Neural progenitor cell (in vitro differentiated cells): Measurements from ENCODE around the gene DRAP1. TPM values are rescaled to one million over a fixed set of nuclear protein-coding genes. Genes with fewer than 3 reads are reported as not detected.
A peak's percentile ranks its signal among the peaks of the same experiment; 100 is the strongest.

ENCODE experiments used
- DNase-seq: peaks from one replicate; pipeline ENCODE4 v3.0.0-alpha.2; 2016; ENCODE audit warnings: low spot score
- H2AFZ ChIP-seq: fragments of 200-600 bp; sonication (generic); replicated peaks from 2 replicates; pipeline ENCODE4 v1.6.1; 2016; ENCODE audit warnings: antibody characterized with exemption
- H3F3A ChIP-seq: fragments of 200-600 bp; sonication (generic); 2 replicates; pipeline ENCODE4 v1.6.1; 2016; ENCODE audit warnings: antibody characterized with exemption, low read depth
- H3K27ac ChIP-seq: fragments of 200-600 bp; sonication (generic); 2 replicates; pipeline ENCODE4 v1.5.1; 2016; ENCODE audit warnings: mild to moderate bottlenecking
- H3K27me3 ChIP-seq: fragments of 200-600 bp; sonication (generic); 2 replicates; pipeline ENCODE4 v1.6.1; 2016; ENCODE audit warnings: mild to moderate bottlenecking, moderate library complexity
- H3K36me3 ChIP-seq: fragments of 200-600 bp; sonication (generic); 2 replicates; pipeline ENCODE4 v1.5.1; 2016
- H3K4me1 ChIP-seq: fragments of 200-600 bp; sonication (generic); 2 replicates; pipeline ENCODE4 v1.6.1; 2016; ENCODE audit warnings: mixed run types
- H3K4me2 ChIP-seq: fragments of 200-600 bp; sonication (generic); 2 replicates; pipeline ENCODE4 v1.6.1; 2016
- H3K4me3 ChIP-seq: fragments of 200-600 bp; sonication (generic); 2 replicates; pipeline ENCODE4 v1.5.1; 2016
- H3K79me2 ChIP-seq: fragments of 200-600 bp; sonication (generic); 2 replicates; pipeline ENCODE4 v1.6.1; 2016; ENCODE audit warnings: low read depth
- H3K9ac ChIP-seq: fragments of 200-600 bp; sonication (generic); 2 replicates; pipeline ENCODE4 v1.6.1; 2016
- H3K9me3 ChIP-seq: fragments of 200-600 bp; sonication (generic); 2 replicates; pipeline ENCODE4 v1.5.1; 2016; ENCODE audit warnings: low read depth
- H4K20me1 ChIP-seq: fragments of 200-600 bp; sonication (generic); 2 replicates; pipeline ENCODE4 v1.6.1; 2016; ENCODE audit warnings: low read depth
- H3K27ac Mint-ChIP-seq: 3 replicates; pipeline ENCODE4 v1.8.0; 2021; ENCODE audit warnings: mixed read lengths
- H3K27me3 Mint-ChIP-seq: 2 replicates; pipeline ENCODE4 v1.8.0; 2022; ENCODE audit warnings: low read depth, mild to moderate bottlenecking, inconsistent platforms, moderate library complexity, mixed read lengths; ENCODE audit not compliant: insufficient read depth
- H3K36me3 Mint-ChIP-seq: 3 replicates; pipeline ENCODE4 v1.8.0; 2021; ENCODE audit warnings: mixed read lengths
- H3K4me1 Mint-ChIP-seq: 3 replicates; pipeline ENCODE4 v1.8.0; 2021; ENCODE audit warnings: mixed read lengths
- H3K4me3 Mint-ChIP-seq: 3 replicates; pipeline ENCODE4 v1.8.0; 2021; ENCODE audit warnings: mild to moderate bottlenecking, moderate library complexity, mixed read lengths
- H3K9me3 Mint-ChIP-seq: 3 replicates; pipeline ENCODE4 v1.8.0; 2020; ENCODE audit warnings: mixed read lengths
- CTCF ChIP-seq: fragments of 200-600 bp; sonication (generic); IDR thresholded peaks from 2 replicates; pipeline ENCODE4 v1.5.1; 2017; ENCODE audit warnings: antibody characterized with exemption, mild to moderate bottlenecking
- EZH2 ChIP-seq: fragments of 200-600 bp; sonication (generic); IDR thresholded peaks from 2 replicates; pipeline ENCODE4 v1.6.1; 2017; ENCODE audit warnings: antibody characterized with exemption, mild to moderate bottlenecking, moderate library complexity
- EZH2phosphoT487 ChIP-seq: fragments of 200-600 bp; sonication (generic); IDR thresholded peaks from 2 replicates; pipeline ENCODE4 v1.6.1; 2017; ENCODE audit warnings: antibody characterized with exemption
- total RNA-seq: library from RNA; depleted of rRNA; stranded (reverse); fragments of >200 nt; gene quantifications from 2 replicates; pipeline ENCODE4 v1.2.3, GENCODE V29; 2015; ENCODE audit warnings: low replicate concordance

DRAP1 gene
- total RNA-seq, 1 donor from 2014 or later: 51.0 TPM

GRCh38 chr11:65880027-65880426 is 39.2 kb upstream of the DRAP1 start:
- Histone ChIP-seq H3F3A (peaks cover 3% of the 10 kb centered on the region), H3K27me3 (no peaks in the 10 kb centered on the region), H3K79me2 (no peaks in the 10 kb centered on the region), H4K20me1 (peaks cover 13% of the 10 kb centered on the region), H3K4me1 (no peaks in the 10 kb centered on the region), H3K27ac (no peak overlapping the region), H3K9me3 (no peaks in the 10 kb centered on the region), H3K9ac (no peak overlapping the region), H3K4me2 (no peak overlapping the region), H3K4me3 (no peak overlapping the region), H3K36me3 (peaks cover 4% of the 10 kb centered on the region), H2AFZ (no peak overlapping the region)
- TF ChIP-seq EZH2: no peak
- TF ChIP-seq CTCF: no peak
- no peak for TF ChIP-seq EZH2phosphoT487
- Mint-ChIP-seq H3K4me1 (peaks cover 7% of the 10 kb centered on the region), H3K27me3 (peaks cover 11% of the 10 kb centered on the region), H3K9me3 (no peaks in the 10 kb centered on the region), H3K36me3 (peaks cover 12% of the 10 kb centered on the region), H3K27ac (no peak overlapping the region), H3K4me3 (no peak overlapping the region)
- no peak for DNase-seq

- H3K4me3 ChIP-seq: no peak overlapping the region
- no peaks in the 10 kb centered on the region for H3K27me3 ChIP-seq
- Mint-ChIP-seq H3K27me3 (peaks cover 11% of the 10 kb centered on the region), H3K9me3 (no peaks in the 10 kb centered on the region), H3K4me3 (peak overlapping the region; percentile 5), H3K4me1 (peaks cover 10% of the 10 kb centered on the region), H3K36me3 (peaks cover 18% of the 10 kb centered on the region), H3K27ac (no peak overlapping the region)
- H3K9ac ChIP-seq: no peak overlapping the region
- H3F3A ChIP-seq: peaks cover 11% of the 10 kb centered on the region
- H4K20me1 ChIP-seq: peaks cover 14% of the 10 kb centered on the region
- no peak overlapping the region for H3K4me2 ChIP-seq
- no peak overlapping the region for H3K27ac ChIP-seq
- H2AFZ ChIP-seq: no peak overlapping the region
- TF ChIP-seq EZH2: no peak
- no peak for TF ChIP-seq EZH2phosphoT487
- no peak for TF ChIP-seq CTCF
- H3K4me1 ChIP-seq: no peaks in the 10 kb centered on the region
- DNase-seq: no peak
- no peaks in the 10 kb centered on the region for H3K79me2 ChIP-seq
- peaks cover 4% of the 10 kb centered on the region for H3K36me3 ChIP-seq
- H3K9me3 ChIP-seq: no peaks in the 10 kb centered on the region
Observed at GRCh38 chr11:65880844-65881421, 38.3 kb upstream of the DRAP1 start.

- Histone ChIP-seq H4K20me1 (peaks cover 14% of the 10 kb centered on the region), H3K4me3 (no peak overlapping the region), H3K4me1 (peaks cover 4% of the 10 kb centered on the region), H3K27me3 (no peaks in the 10 kb centered on the region), H3K79me2 (peaks cover 13% of the 10 kb centered on the region), H2AFZ (no peak overlapping the region), H3K9me3 (no peaks in the 10 kb centered on the region), H3K27ac (no peak overlapping the region), H3K9ac (no peak overlapping the region), H3F3A (peaks cover 15% of the 10 kb centered on the region), H3K4me2 (no peak overlapping the region), H3K36me3 (peaks cover 4% of the 10 kb centered on the region)
- no peak overlapping the region for H3K4me3 Mint-ChIP-seq
- no peak for DNase-seq
- H3K36me3 Mint-ChIP-seq: peaks cover 25% of the 10 kb centered on the region
- peaks cover 18% of the 10 kb centered on the region for H3K4me1 Mint-ChIP-seq
- no peak overlapping the region for H3K27ac Mint-ChIP-seq
- no peaks in the 10 kb centered on the region for H3K9me3 Mint-ChIP-seq
- no peak for TF ChIP-seq EZH2phosphoT487
- TF ChIP-seq EZH2: no peak
- no peak for TF ChIP-seq CTCF
- peaks cover 9% of the 10 kb centered on the region for H3K27me3 Mint-ChIP-seq
Observed at GRCh38 chr11:65882120-65883057, 36.8 kb upstream of the DRAP1 start.
